Heart left ventricle (tissue), 13 donors: Measurements from ENCODE around the gene PTN.

Experiments used
- CTCF ChIP-seq, 12 donors: fragments of 200-600 bp; sonication (generic) in 4 of 12; IDR thresholded peaks; one replicate each; pipeline versions ENCODE4 v1.5.0 to v1.8.0; 2018 to 2022; ENCODE audit warnings: antibody characterized with exemption in 12 of 12, mild to moderate bottlenecking in 5 of 12
- POLR2A ChIP-seq, 2 donors: fragments of 450-650 bp; IDR thresholded peaks; one replicate each; pipeline ENCODE4 v1.6.1; 2017; ENCODE audit warnings: antibody characterized with exemption in 2 of 2, mild to moderate bottlenecking in 2 of 2, moderate library complexity in 2 of 2
- donor health status: ischemic (EF 13 %, LVEDD 7.1; RV severe dilation, severe dysfunction).
- donor health status: DM: no; HTN: yes; CAD: no.
- donor health status: DM: no; HTN: no; CAD: no.
- donor health status: ischemic (EF 25% LVEDD 6.9; RV normal size, moderate dysfunction).
- donor health status: ischemic (EF 25% LVEDD 5.7; RV mildly dilated, moderate dysfunction).
- donor health status: ischemic (EF 35%, LVEDD 5.7; RV mildly dilated, moderate dysfunction).
- donor health status: nonischemic (EF 11% LVEDD 7.7; RV severe dilation, severe dysfunction).
- donor health status: DM: yes; HTN: yes; CAD: no.
- donor health status: PGD.
- donor health status: ischemic (EF 29% LVEDD 5.4; RV normal size, mild dysfunction).
- donor health status: nonischemic (EF 23%, LVEDD 6.1; RV moderate dilation, normal function).

GRCh38 chr7:137203351-137203750, 140.2 kb downstream of the PTN start:
- no peak for TF ChIP-seq CTCF (IDR thresholded peaks at IDR 0.05)
- no peak for TF ChIP-seq POLR2A (IDR thresholded peaks at IDR 0.05)
